ENCODE results near the gene OS9.

The OS9 gene

DNA sequence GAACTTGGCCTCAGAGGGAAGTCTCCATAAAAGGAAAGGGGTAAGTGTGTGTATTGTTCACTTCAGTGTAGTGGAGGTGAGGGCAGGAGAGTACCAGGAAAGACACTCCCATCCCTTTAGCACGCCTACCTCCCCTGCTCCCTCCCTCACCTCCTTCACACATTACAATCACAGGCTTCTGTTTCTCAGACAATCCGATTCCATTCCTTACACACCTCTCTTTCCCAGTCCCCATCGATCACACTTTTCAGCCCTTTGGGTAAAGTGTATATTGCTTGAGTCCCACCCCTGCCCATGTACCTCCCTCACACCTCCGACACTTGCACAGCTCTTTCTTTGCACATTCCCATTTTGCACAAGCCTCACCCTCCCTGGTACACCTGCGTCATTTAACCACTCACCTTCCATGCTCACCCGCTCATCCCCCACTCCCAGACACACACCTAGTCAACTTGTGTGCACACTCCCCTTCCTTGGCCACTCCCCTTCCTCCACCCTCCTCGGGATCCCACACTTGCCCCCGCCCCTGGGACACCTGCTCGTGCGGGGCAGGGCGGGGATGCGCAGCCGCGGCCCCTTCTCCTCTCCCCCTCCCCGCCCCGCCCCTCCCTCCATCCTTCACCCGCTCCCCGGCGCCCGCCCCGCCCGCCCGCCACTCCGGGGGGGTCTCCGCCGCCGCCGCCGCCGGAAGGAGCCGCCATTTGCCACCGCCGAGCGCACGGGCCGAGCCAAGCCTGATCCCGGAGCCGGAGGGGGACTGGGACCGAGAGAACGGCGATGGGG, 60.7 kb downstream of the OS9 start, which contains the start of gene MARCHF9:
Gene MARCHF9, plus strand, starts transcription at position 693 of the 783 bp plus-strand sequence. CDS start 426 bp downstream, outside the sequence.
- Histone ChIP-seq H3K9ac (ENCODE audit: low read depth, low read length) (peak within 1 kb of the TSS; percentile 55), H3K36me3 (ENCODE audit: insufficient read depth, low read length) (peaks cover under 1% of the 10 kb centered on the region; the same call in 1 of the 2 replicates), H3K4me1 (ENCODE audit: insufficient read depth, low read length) (peaks cover 7% of the 10 kb centered on the region; the same call in 1 of the 2 replicates), H3K9me3 (ENCODE audit: control insufficient read depth, insufficient read depth, low read length) (no peaks in the 10 kb centered on the region; the same call in 1 of the 2 replicates)

DNA sequence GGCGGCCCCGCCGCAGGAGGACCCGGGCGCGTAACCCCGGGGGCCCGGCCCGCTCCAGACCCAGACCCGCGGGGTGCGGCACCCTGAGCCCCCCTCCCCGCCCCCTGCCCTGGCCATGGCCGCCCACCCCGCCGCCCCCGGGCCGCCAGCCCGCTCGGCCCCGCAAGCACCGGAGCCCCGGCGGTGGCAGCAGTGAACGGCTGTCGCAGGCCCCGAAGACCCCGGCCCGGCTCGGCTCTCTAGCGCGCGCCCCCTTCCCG, 61.2 kb downstream of the OS9 start:
- Histone ChIP-seq H3K9me3 (ENCODE audit: control insufficient read depth, insufficient read depth, low read length) (no peaks in the 10 kb centered on the region; the same call in 1 of the 2 replicates), H3K36me3 (ENCODE audit: insufficient read depth, low read length) (no peaks in the 10 kb centered on the region; the same call in 1 of the 2 replicates), H3K9ac (ENCODE audit: low read depth, low read length) (peak overlapping the region; percentile 39; the same call in 1 of the 2 replicates), H3K4me1 (ENCODE audit: insufficient read depth, low read length) (peaks cover 7% of the 10 kb centered on the region; the same call in 1 of the 2 replicates)

DNA sequence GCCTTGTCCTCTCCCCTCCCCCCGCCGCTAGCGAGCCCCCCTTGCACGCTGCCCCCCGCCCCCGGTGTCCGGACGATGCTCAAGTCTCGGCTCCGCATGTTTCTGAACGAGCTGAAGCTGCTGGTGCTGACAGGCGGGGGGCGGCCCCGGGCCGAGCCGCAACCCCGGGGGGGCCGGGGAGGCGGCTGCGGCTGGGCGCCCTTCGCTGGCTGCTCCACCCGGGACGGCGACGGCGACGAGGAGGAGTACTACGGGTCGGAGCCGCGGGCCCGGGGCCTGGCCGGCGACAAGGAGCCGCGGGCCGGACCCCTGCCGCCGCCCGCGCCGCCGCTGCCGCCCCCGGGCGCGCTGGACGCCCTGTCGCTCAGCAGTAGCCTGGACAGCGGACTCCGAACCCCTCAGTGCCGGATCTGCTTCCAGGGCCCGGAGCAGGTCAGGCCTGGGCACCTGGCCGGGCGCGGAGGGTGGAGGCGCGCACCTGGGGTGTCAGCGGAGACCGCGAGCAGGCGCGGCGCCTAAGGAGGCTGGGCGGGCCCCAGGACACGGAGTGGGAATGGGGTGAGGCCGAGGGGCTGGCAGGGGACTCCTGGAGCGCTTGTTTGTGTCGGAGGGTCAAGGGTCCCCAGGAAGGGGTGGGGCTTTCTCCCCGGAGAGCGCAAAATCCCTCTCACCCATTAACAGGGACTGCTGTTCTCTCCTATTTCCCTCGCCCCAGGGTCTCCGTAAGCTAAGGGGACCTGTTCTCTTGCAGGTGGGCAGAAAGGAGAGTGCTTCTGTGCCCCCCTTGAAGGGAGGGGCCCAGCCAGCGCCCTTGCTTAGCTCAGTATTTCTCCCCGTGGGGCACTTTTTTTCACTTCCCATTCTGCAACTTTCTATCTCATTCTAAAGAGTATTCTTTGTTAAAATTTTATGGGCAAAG, 61.8 kb downstream of the OS9 start:
- peaks cover 7% of the 10 kb centered on the region; the same call in 1 of the 2 replicates for H3K4me1 ChIP-seq (ENCODE audit: insufficient read depth, low read length)
- H3K9ac ChIP-seq (ENCODE audit: low read depth, low read length) = peak overlapping the region; percentile 55; the same call in 1 of the 2 replicates
- no peaks in the 10 kb centered on the region for H3K36me3 ChIP-seq (ENCODE audit: insufficient read depth, low read length)
- H3K9me3 ChIP-seq (ENCODE audit: control insufficient read depth, insufficient read depth, low read length) = no peaks in the 10 kb centered on the region; the same call in 1 of the 2 replicates

GRCh38 chr12:57756406-57757341, 62.7 kb downstream of the OS9 start:
- H3K9ac ChIP-seq (ENCODE audit: low read depth, low read length) = peak overlapping the region; percentile 55; the same call in 1 of the 2 replicates
- no peaks in the 10 kb centered on the region for H3K36me3 ChIP-seq (ENCODE audit: insufficient read depth, low read length)
- H3K4me1 ChIP-seq (ENCODE audit: insufficient read depth, low read length) = peaks cover 7% of the 10 kb centered on the region; the same call in 1 of the 2 replicates
- no peaks in the 10 kb centered on the region; the same call in 1 of the 2 replicates for H3K9me3 ChIP-seq (ENCODE audit: control insufficient read depth, insufficient read depth, low read length)

DNA sequence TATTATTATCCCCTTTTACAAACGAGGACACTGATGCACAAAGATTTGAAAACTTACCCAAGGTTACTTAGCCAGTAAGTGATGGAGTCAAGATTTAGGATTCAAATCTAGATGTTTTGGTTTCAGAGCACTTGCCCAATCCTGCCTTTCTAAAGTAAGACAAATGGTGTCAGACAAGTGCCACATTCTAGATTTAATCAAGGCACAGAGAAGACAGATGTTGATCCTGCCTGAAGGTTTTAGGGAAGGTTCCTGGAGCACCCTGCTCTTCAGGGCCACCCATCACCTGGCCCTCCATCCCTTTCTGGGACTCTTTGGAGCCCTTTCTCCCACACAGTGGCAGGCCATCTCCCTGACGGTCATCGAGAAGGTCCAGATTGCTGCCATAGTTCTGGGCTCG, 63.8 kb downstream of the OS9 start:
- no peaks in the 10 kb centered on the region for H3K36me3 ChIP-seq (ENCODE audit: insufficient read depth, low read length)

GRCh38 chr12:57758552-57759359, 64.8 kb downstream of the OS9 start:
- Histone ChIP-seq H3K4me1 (ENCODE audit: insufficient read depth, low read length) (peaks cover 2% of the 10 kb centered on the region; the same call in 1 of the 2 replicates), H3K9me3 (ENCODE audit: control insufficient read depth, insufficient read depth, low read length) (no peaks in the 10 kb centered on the region; the same call in 1 of the 2 replicates), H3K36me3 (ENCODE audit: insufficient read depth, low read length) (no peaks in the 10 kb centered on the region), H3K9ac (ENCODE audit: low read depth, low read length) (no peak overlapping the region)

More for the DNA sequence above, 63.8 kb downstream of the OS9 start:
- Histone ChIP-seq H3K9ac (ENCODE audit: low read depth, low read length) (no peak overlapping the region), H3K4me1 (ENCODE audit: insufficient read depth, low read length) (peaks cover 6% of the 10 kb centered on the region; the same call in 1 of the 2 replicates), H3K9me3 (ENCODE audit: control insufficient read depth, insufficient read depth, low read length) (no peaks in the 10 kb centered on the region; the same call in 1 of the 2 replicates)

- Histone ChIP-seq H3K4me1 (ENCODE audit: insufficient read depth, low read length) (no peaks in the 10 kb centered on the region), H3K9me3 (ENCODE audit: control insufficient read depth, insufficient read depth, low read length) (no peaks in the 10 kb centered on the region; the same call in 1 of the 2 replicates), H3K9ac (ENCODE audit: low read depth, low read length) (no peak overlapping the region), H3K36me3 (ENCODE audit: insufficient read depth, low read length) (no peaks in the 10 kb centered on the region)
Measured at GRCh38 chr12:57759360-57759980, 65.5 kb downstream of the OS9 start.

DNA sequence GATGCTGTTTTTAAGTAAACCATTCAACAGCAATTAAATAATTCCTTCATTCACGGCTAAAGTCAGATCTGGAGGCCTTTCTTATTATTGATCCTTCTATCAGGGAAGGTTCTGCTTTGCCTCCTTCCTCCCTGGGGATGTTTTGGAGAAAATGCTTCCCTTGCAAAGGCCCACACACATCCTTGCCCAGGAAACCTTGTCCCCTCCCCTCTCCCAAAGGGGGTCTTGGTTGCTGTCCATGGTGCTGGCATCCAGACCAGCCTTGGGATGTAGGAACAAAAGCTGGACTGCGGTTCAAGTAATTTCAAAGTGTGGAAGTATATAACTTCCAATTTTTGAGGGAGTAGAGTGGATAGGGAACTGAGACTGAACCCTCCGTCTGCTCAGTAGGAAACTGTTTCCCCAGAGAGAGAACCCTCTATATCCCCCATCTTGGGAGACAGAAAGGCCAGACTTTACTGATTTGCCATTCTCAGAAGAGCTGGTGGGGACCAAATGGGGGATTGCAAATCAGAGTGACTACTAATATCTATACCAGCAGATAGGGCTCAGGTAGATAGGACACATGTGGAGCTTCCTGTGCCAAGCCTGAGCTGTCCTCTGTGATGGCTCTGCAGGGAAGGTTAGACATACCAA, 66.5 kb downstream of the OS9 start:
- Histone ChIP-seq H3K9ac (ENCODE audit: low read depth, low read length) (no peak overlapping the region), H3K4me1 (ENCODE audit: insufficient read depth, low read length) (no peaks in the 10 kb centered on the region), H3K36me3 (ENCODE audit: insufficient read depth, low read length) (no peaks in the 10 kb centered on the region), H3K9me3 (ENCODE audit: control insufficient read depth, insufficient read depth, low read length) (no peaks in the 10 kb centered on the region; the same call in 1 of the 2 replicates)

GRCh38 chr12:57761391-57761998, 67.6 kb downstream of the OS9 start:
- Histone ChIP-seq H3K4me1 (ENCODE audit: insufficient read depth, low read length) (no peaks in the 10 kb centered on the region), H3K9ac (ENCODE audit: low read depth, low read length) (no peak overlapping the region), H3K9me3 (ENCODE audit: control insufficient read depth, insufficient read depth, low read length) (no peaks in the 10 kb centered on the region), H3K36me3 (ENCODE audit: insufficient read depth, low read length) (no peaks in the 10 kb centered on the region)

GRCh38 chr12:57762463-57762862, 68.5 kb downstream of the OS9 start:
- Histone ChIP-seq H3K4me1 (ENCODE audit: insufficient read depth, low read length) (no peaks in the 10 kb centered on the region), H3K9me3 (ENCODE audit: control insufficient read depth, insufficient read depth, low read length) (no peaks in the 10 kb centered on the region), H3K36me3 (ENCODE audit: insufficient read depth, low read length) (no peaks in the 10 kb centered on the region), H3K9ac (ENCODE audit: low read depth, low read length) (no peak overlapping the region)

DNA sequence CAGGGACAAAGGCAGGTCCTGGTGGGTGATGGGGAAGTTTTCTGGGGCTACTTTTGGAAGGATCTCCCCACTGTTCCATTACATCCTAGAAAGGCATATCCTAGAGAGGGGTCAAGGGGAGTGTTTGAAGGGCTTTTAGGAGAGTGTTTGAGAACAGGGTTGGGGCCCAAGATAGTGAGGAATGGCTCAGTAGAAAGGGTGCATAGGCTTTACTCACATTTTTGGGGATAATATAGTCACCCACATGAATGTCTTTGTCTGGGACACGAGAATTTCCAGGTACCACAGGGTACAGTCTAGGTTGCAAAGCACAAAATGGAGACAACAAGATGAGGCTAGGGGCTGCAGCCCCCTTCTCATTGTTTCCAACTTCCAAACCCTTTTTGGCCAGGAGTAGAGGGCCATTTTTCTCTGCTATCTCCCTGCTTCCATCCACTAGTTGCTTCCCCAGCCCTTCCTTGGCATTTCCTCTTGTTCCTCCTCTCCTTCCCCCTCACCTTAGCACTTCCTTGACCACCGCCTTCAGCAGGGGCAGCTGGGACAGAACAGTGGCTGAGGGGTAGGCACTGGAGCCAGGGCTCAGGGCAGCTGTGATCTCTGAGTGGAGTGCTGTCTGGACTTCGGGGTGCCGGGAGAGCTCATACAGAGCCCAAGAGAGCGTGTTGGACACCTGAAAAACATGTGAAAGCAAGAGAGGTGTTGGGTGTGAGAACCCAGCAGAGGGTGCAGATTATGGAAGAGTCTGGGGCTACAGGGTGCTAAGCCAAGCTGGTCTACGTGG, 70.1 kb downstream of the OS9 start:
- peak overlapping the region; percentile 50; the same call in 1 of the 2 replicates for H3K9ac ChIP-seq (ENCODE audit: low read depth, low read length)
- H3K36me3 ChIP-seq (ENCODE audit: insufficient read depth, low read length) = no peaks in the 10 kb centered on the region
- H3K4me1 ChIP-seq (ENCODE audit: insufficient read depth, low read length) = no peaks in the 10 kb centered on the region
- no peaks in the 10 kb centered on the region for H3K9me3 ChIP-seq (ENCODE audit: control insufficient read depth, insufficient read depth, low read length)
